Stomach smooth muscle (tissue), 2 donors: Measurements from ENCODE around the gene PDHA1.

ENCODE experiments used
- H3K27ac ChIP-seq: one replicate; pipeline ENCODE4 v1.7.0; 2013; ENCODE audit warnings: mild to moderate bottlenecking, low read length, inconsistent platforms
- H3K27me3 ChIP-seq, 2 donors: one replicate each; pipeline ENCODE4 v1.7.0; 2013; ENCODE audit warnings: low read length in 2 of 2; ENCODE audit not compliant: insufficient read depth in 2 of 2, control insufficient read depth in 1 of 2
- H3K36me3 ChIP-seq, 2 donors: one replicate each; pipeline ENCODE4 v1.7.0; 2013; ENCODE audit warnings: low read length in 2 of 2; ENCODE audit not compliant: control insufficient read depth in 2 of 2, insufficient read depth in 2 of 2
- H3K4me1 ChIP-seq: one replicate; pipeline ENCODE4 v1.7.0; 2013; ENCODE audit warnings: low read length; ENCODE audit not compliant: control insufficient read depth, insufficient read depth
- H3K4me3 ChIP-seq, 2 donors: one replicate each; pipeline ENCODE4 v1.7.0; 2013; ENCODE audit warnings: low read length in 2 of 2
- H3K9ac ChIP-seq, 2 donors: one replicate each; pipeline ENCODE4 v1.7.0; 2013; ENCODE audit warnings: low read length in 2 of 2, mild to moderate bottlenecking in 1 of 2
- H3K9me3 ChIP-seq, 2 donors: one replicate each; pipeline ENCODE4 v1.7.0; 2013; ENCODE audit warnings: low read length in 2 of 2; ENCODE audit not compliant: control insufficient read depth in 2 of 2
- donor health status: healthy.
- donor health status: Pancreatic carcinoma.

Gene PDHA1

GRCh38 chrX:19349264-19349663 is 5.5 kb downstream of the PDHA1 start:
- Histone ChIP-seq H3K27ac (no peak overlapping the region), H3K36me3 (peaks cover 15 to 17% of the 10 kb centered on the region in 2 donors), H3K27me3 (peaks cover 0 to 4% of the 10 kb centered on the region in 2 donors), H3K4me1 (peaks cover 6% of the 10 kb centered on the region), H3K9me3 (no peaks in the 10 kb centered on the region), H3K4me3 (no peak overlapping the region), H3K9ac (no peak overlapping the region)

- Histone ChIP-seq H3K27me3 (peaks cover 0 to 4% of the 10 kb centered on the region in 2 donors), H3K9ac (no peak overlapping the region), H3K27ac (no peak overlapping the region), H3K9me3 (no peaks in the 10 kb centered on the region), H3K4me1 (no peaks in the 10 kb centered on the region), H3K4me3 (no peak overlapping the region), H3K36me3 (peaks cover 17 to 27% of the 10 kb centered on the region in 2 donors)
These were observed 7.2 kb downstream of the PDHA1 start for GRCh38 chrX:19350941-19351384.

- Histone ChIP-seq H3K4me1 (no peaks in the 10 kb centered on the region), H3K9ac (no peak overlapping the region), H3K36me3 (peaks cover 48 to 57% of the 10 kb centered on the region in 2 donors), H3K9me3 (no peaks in the 10 kb centered on the region), H3K4me3 (no peak overlapping the region), H3K27ac (no peak overlapping the region), H3K27me3 (peaks cover 0 to 4% of the 10 kb centered on the region in 2 donors)
These were observed 10.9 kb downstream of the PDHA1 start for GRCh38 chrX:19354625-19355024.

GRCh38 chrX:19358521-19358920 is 14.8 kb downstream of the PDHA1 start:
- H3K4me1 ChIP-seq = no peaks in the 10 kb centered on the region
- no peak overlapping the region for H3K4me3 ChIP-seq
- H3K9ac ChIP-seq = no peak overlapping the region
- peaks cover 36 to 40% of the 10 kb centered on the region in 2 donors for H3K36me3 ChIP-seq
- H3K9me3 ChIP-seq = no peaks in the 10 kb centered on the region
- H3K27me3 ChIP-seq = peaks cover 0 to 3% of the 10 kb centered on the region in 2 donors
- H3K27ac ChIP-seq = no peak overlapping the region

- Histone ChIP-seq H3K27ac (no peak overlapping the region), H3K36me3 (peaks cover 31 to 35% of the 10 kb centered on the region in 2 donors), H3K9me3 (no peaks in the 10 kb centered on the region), H3K4me3 (no peak overlapping the region), H3K27me3 (peaks cover 0 to under 1% of the 10 kb centered on the region in 2 donors), H3K4me1 (no peaks in the 10 kb centered on the region), H3K9ac (no peak overlapping the region)
These were observed 17.2 kb downstream of the PDHA1 start for GRCh38 chrX:19360903-19361302.

- Histone ChIP-seq H3K4me3 (no peak overlapping the region), H3K27ac (no peak overlapping the region), H3K9ac (no peak overlapping the region), H3K4me1 (no peaks in the 10 kb centered on the region), H3K36me3 (peaks cover 23 to 28% of the 10 kb centered on the region in 2 donors), H3K9me3 (no peaks in the 10 kb centered on the region), H3K27me3 (no peaks in the 10 kb centered on the region)
These were observed 18.0 kb downstream of the PDHA1 start for GRCh38 chrX:19361701-19362100.

- no peak overlapping the region for H3K9ac ChIP-seq
- H3K9me3 ChIP-seq = no peaks in the 10 kb centered on the region
- no peaks in the 10 kb centered on the region for H3K36me3 ChIP-seq
- no peaks in the 10 kb centered on the region for H3K27me3 ChIP-seq
- no peak overlapping the region for H3K27ac ChIP-seq
- H3K4me3 ChIP-seq = no peak overlapping the region
- no peaks in the 10 kb centered on the region for H3K4me1 ChIP-seq
These were observed 24.8 kb downstream of the PDHA1 start for GRCh38 chrX:19368576-19368975.

GRCh38 chrX:19370061-19370460 is 26.3 kb downstream of the PDHA1 start:
- Histone ChIP-seq H3K36me3 (no peaks in the 10 kb centered on the region), H3K4me1 (no peaks in the 10 kb centered on the region), H3K27me3 (peaks cover 0 to 9% of the 10 kb centered on the region in 2 donors), H3K9me3 (no peaks in the 10 kb centered on the region), H3K27ac (no peak overlapping the region), H3K9ac (no peak overlapping the region), H3K4me3 (no peak overlapping the region)

- H3K9ac ChIP-seq = no peak overlapping the region
- peaks cover 2% of the 10 kb centered on the region for H3K4me1 ChIP-seq
- no peak overlapping the region for H3K27ac ChIP-seq
These were observed 28.4 kb downstream of the PDHA1 start for GRCh38 chrX:19372170-19372546.

GRCh38 chrX:19372547-19373331 is 29.0 kb downstream of the PDHA1 start:
- H3K36me3 ChIP-seq = no peaks in the 10 kb centered on the region
- no peaks in the 10 kb centered on the region for H3K9me3 ChIP-seq
- H3K27ac ChIP-seq = no peak overlapping the region
- peaks cover 2% of the 10 kb centered on the region for H3K4me1 ChIP-seq
- no peak overlapping the region for H3K9ac ChIP-seq
- peak overlapping the region; percentile 57 to 76 for H3K4me3 ChIP-seq
- H3K27me3 ChIP-seq = peaks cover 0 to 11% of the 10 kb centered on the region in 2 donors

More at GRCh38 chrX:19372170-19372546, 28.4 kb downstream of the PDHA1 start:
- Histone ChIP-seq H3K4me3 (peak overlapping the region; percentile 57 to 76), H3K36me3 (no peaks in the 10 kb centered on the region), H3K27me3 (peaks cover 0 to 11% of the 10 kb centered on the region in 2 donors), H3K9me3 (no peaks in the 10 kb centered on the region)

GRCh38 chrX:19373351-19373891 is 29.7 kb downstream of the PDHA1 start:
- peaks cover 0 to 14% of the 10 kb centered on the region in 2 donors for H3K27me3 ChIP-seq
- no peaks in the 10 kb centered on the region for H3K36me3 ChIP-seq
- peak overlapping the region in 1 of 2 donors; percentile 76 for H3K4me3 ChIP-seq
- H3K27ac ChIP-seq = no peak overlapping the region
- no peak overlapping the region for H3K9ac ChIP-seq
- peaks cover 2% of the 10 kb centered on the region for H3K4me1 ChIP-seq
- H3K9me3 ChIP-seq = no peaks in the 10 kb centered on the region
